ENCODE data around the gene EVA1C. TPM values are rescaled to one million over a fixed set of nuclear protein-coding genes. Genes with fewer than 3 reads are reported as not detected.

The EVA1C gene
- total and polyA plus RNA-seq, 10 of the 15 experiments (the other 5 are each of a cell fraction or from before 2014, with no cell fraction given): 0.13 to 0.56 (median 0.34) TPM; not detected in 7

- POLR2A ChIA-PET: no interaction called here
- no peaks in the 10 kb centered on the region for H3K79me2 ChIP-seq (ENCODE audit: control insufficient read depth, insufficient read depth, low read length)
- SMC1A ChIA-PET (ENCODE audit: uncharacterized antibody, unreplicated experiment): no interaction called here
- ATAC-seq (no peak), DNase-seq (ENCODE audit: low read depth, low spot score) (no peak), FAIRE-seq (no peak)
- CTCF ChIA-PET: no interaction called here
- peaks cover 27 to 30% of the 10 kb centered on the region in 2 experiments; a peak in 3 of 4 replicates for H3K36me3 ChIP-seq (ENCODE audit: control insufficient read depth in 2 of 2, insufficient read depth in 2 of 2, low read length in 1 of 2)
- H2AFZ ChIP-seq (ENCODE audit: control insufficient read depth, low read depth, low read length): no peak overlapping the region
- H3K4me1 ChIP-seq (ENCODE audit: control insufficient read depth, insufficient read depth, low read length): no peaks in the 10 kb centered on the region
- H3K27ac ChIP-seq (ENCODE audit: control insufficient read depth, insufficient read depth): no peak overlapping the region
- TSS peak; percentile 36 for BruUV-seq (replicated peaks)
- TF ChIP-seq MEF2A (IDR thresholded peaks at IDR 0.05; ENCODE audit: insufficient read depth, low read depth, low read length) (no peak), ETV6 (conservative IDR thresholded peaks at IDR 0.05 in 1 of 2, IDR thresholded peaks at IDR 0.05 in 1 of 2; ENCODE audit: borderline replicate concordance in 1 of 2, low read depth in 1 of 2) (no peak), ATF3 (IDR thresholded peaks at IDR 0.05; ENCODE audit: borderline replicate concordance, extremely low read depth, low read depth, low read length) (no peak), EP300 (IDR thresholded peaks at IDR 0.05; ENCODE audit: borderline replicate concordance in 1 of 2, control insufficient read depth in 1 of 2, low read depth in 2 of 2, low read length in 2 of 2) (no peak), NBN (IDR thresholded peaks at IDR 0.05) (no peak), HDAC6 (IDR thresholded peaks at IDR 0.05; ENCODE audit: unreplicated experiment) (no peak), CREM (IDR thresholded peaks at IDR 0.05; ENCODE audit: low read depth) (no peak), TAF1 (IDR thresholded peaks at IDR 0.05; ENCODE audit: borderline replicate concordance, low read depth, low read length) (no peak), STAT3 (IDR thresholded peaks at IDR 0.05; ENCODE audit: low read depth, low read length) (no peak), CHD1 (IDR thresholded peaks at IDR 0.05; ENCODE audit: low read depth, low read length) (no peak), HDAC2 (IDR thresholded peaks at IDR 0.05) (no peak), CTCF (IDR thresholded peaks at IDR 0.05 in 2 of 3, conservative IDR thresholded peaks at IDR 0.05 in 1 of 3; ENCODE audit: control insufficient read depth in 2 of 3, extremely low read depth in 1 of 3, insufficient read depth in 1 of 3, low read depth in 3 of 3, low read length in 3 of 3) (no peak), TARDBP (IDR thresholded peaks at IDR 0.05; ENCODE audit: borderline replicate concordance) (no peak), SMAD5 (IDR thresholded peaks at IDR 0.05; ENCODE audit: low read depth) (no peak), ZBED1 (IDR thresholded peaks at IDR 0.05; ENCODE audit: borderline replicate concordance) (no peak), ZNF207 (IDR thresholded peaks at IDR 0.05; ENCODE audit: borderline replicate concordance) (no peak), SKIL (IDR thresholded peaks at IDR 0.05; ENCODE audit: low read depth, poor library complexity, severe bottlenecking) (no peak), CEBPB (IDR thresholded peaks at IDR 0.05; ENCODE audit: borderline replicate concordance in 1 of 2, low read depth in 2 of 2, low read length in 2 of 2) (no peak), BCL11A (IDR thresholded peaks at IDR 0.05; ENCODE audit: low read depth, low read length) (no peak), NFYB (IDR thresholded peaks at IDR 0.05; ENCODE audit: insufficient read depth, low read depth, low read length) (no peak)
- no peaks in the 10 kb centered on the region for H3K9me3 ChIP-seq (replicated peaks; ENCODE audit: control insufficient read depth, insufficient read depth, low read length)
- RAD21 ChIA-PET (ENCODE audit: unreplicated experiment): no interaction called here
- H3K27me3 ChIP-seq (replicated peaks in 1 of 2; ENCODE audit: control insufficient read depth in 2 of 2, insufficient read depth in 2 of 2, low read length in 1 of 2): no peaks in the 10 kb centered on the region
- H3K4me2 ChIP-seq (ENCODE audit: control insufficient read depth, insufficient read depth): no peak overlapping the region
- in situ Hi-C loops (cut with MboI): loop anchor here (25.0 kb wide), 1 partner anchor 1256 kb away; the partner anchor contains the start of genes CRYZL1 and ITSN1
- no peak overlapping the region for H3K4me3 ChIP-seq
- WGBS (ENCODE audit: insufficient coverage, insufficient replicate concordance, low lambda C conversion rate, missing lambda C conversion rate): 60% methylated on average over 4 of the region's 4 CpGs
- H3K9ac ChIP-seq (ENCODE audit: control insufficient read depth, insufficient read depth, low read length): no peak overlapping the region
- no peaks in the 10 kb centered on the region; the same call in 1 of the 2 replicates for H4K20me1 ChIP-seq (ENCODE audit: control insufficient read depth, insufficient read depth)
- intact Hi-C loops (cut with micrococcal nuclease; ENCODE audit: unreplicated experiment): no loop called here
Measured at GRCh38 chr21:32380940-32381339, 31.6 kb upstream of the EVA1C start.
